Stimulated activated CD8-positive, alpha-beta memory T cell treated with anti-CD3 and anti-CD28 coated beads, Interleukin-4, amount 100 ng/mL, for 48 hours (primary cell): Measurements from ENCODE around the gene MFAP3.
"Not testable (repeated sequence)": the region's sequence is repeated elsewhere in the genome, so short reads cannot be mapped to it uniquely, and the experiment has no call there.

Source experiments
- DNase-seq: peaks from one replicate; pipeline ENCODE4 v3.0.0-alpha.2; 2020

The MFAP3 gene

DNA sequence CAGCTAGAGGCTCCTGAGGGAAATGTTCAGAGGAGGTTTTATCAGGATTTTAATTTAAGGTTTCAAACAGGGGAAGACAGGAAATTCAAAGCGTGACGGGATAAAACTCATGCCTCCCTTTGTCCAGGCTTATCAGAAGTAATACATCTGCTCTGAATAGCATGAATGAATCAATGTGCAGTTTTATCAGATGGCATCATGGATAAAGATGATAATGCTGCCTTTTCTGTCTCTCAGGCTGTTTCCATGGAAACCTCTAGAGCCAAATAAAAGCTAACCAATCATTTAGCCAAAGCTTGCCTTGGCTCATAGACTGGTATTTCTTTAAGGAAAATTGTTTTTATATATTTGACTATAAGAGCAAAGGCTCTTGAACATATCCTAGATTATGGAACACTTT is 16.4 kb downstream of the MFAP3 start:
- DNase-seq = no peak

- DNase-seq = no peak
Measured at GRCh38 chr5:154058055-154059038, 19.6 kb downstream of the MFAP3 start.

DNA sequence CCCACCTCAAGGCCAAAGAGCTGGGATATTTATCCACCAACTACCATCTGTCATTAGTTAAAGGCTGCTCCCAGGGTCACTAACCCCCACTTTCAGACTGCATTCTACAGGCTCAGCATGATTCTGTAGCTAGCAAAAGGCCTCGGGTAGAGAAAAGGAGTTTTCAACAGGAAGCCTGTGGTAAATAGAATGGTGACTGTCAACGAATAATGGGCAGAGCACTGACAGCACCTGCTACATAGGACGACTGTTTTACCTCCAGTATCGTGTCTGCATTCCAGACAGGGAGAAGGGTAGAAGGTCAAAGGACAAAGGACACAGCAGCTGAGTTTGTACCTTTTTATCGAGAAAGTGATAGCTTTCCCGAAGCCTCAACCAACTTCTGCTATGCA is 20.3 kb downstream of the MFAP3 start:
- no peak for DNase-seq

- DNase-seq = no peak
Measured at GRCh38 chr5:154059583-154059982, 20.8 kb downstream of the MFAP3 start.

DNA sequence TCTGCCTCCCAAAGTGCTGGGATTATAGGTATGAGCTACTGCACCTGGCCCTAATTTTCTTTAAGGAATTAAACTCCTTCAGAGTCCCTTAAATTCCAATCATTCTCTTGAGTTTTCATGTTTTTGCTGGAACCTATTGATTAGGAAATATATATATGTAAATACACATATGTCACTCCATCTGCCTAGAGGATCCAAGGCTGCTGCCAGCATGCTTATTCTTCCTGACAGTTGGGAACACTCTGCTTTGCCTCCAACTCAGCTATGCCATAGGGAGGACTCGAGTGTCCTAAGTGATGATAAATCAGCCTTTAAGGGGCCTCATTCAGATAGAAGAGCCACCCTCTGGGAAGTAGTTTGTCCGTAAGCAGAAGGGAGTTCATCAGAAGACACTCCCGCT is 21.8 kb downstream of the MFAP3 start:
- no peak for DNase-seq

DNA sequence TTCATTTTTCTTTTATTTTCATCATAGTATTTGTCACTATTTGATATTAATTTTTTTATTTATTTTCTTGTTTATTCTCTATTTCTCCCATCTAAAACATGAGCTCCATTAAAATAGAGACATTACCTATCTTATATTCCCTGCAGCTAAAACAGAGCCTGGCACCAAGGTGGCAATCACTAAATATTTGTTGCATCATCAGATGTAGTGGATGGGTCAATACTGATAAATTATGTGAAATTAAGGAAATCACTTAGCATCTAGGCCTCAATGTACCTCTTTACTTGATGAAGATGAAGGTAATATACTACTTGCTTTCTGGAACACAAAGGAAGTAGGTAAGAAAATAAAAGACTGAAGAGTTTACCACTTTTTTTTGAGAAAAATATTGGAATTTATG is 24.6 kb downstream of the MFAP3 start:
- no peak for DNase-seq

- no peak for DNase-seq
Measured at GRCh38 chr5:154065971-154066370, 27.2 kb downstream of the MFAP3 start.

GRCh38 chr5:154069854-154070253 is 31.1 kb downstream of the MFAP3 start:
- DNase-seq = not testable (repeated sequence)

DNA sequence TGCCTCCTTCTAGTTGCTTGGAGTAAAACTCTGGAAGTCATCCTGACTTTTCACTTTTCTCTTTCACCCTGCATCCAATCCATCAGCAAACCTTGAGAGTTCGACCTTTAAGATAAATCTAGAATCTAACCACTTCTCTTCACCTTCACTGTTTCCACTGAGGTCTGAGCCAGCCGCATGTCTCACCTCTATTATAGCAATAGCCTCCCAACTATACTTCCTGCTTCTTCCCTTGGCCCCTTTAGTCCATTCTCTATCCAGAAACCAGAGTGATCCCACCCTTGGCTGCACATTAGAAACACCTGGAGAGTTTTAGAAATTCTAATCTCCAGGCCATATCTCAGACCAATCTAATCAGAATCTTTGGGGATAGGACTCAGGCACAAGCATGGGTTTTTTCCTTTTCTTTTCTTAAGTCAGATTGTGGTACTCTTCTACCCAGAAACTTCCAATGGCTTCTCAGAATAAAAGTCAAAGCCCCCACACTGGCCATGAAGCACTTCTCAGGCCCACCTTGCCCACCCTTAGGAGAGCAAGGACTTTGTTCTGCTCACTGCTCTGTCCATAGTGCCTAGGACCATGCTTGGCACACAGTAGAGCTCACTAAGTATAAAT is 33.1 kb downstream of the MFAP3 start:
- DNase-seq = no peak

DNA sequence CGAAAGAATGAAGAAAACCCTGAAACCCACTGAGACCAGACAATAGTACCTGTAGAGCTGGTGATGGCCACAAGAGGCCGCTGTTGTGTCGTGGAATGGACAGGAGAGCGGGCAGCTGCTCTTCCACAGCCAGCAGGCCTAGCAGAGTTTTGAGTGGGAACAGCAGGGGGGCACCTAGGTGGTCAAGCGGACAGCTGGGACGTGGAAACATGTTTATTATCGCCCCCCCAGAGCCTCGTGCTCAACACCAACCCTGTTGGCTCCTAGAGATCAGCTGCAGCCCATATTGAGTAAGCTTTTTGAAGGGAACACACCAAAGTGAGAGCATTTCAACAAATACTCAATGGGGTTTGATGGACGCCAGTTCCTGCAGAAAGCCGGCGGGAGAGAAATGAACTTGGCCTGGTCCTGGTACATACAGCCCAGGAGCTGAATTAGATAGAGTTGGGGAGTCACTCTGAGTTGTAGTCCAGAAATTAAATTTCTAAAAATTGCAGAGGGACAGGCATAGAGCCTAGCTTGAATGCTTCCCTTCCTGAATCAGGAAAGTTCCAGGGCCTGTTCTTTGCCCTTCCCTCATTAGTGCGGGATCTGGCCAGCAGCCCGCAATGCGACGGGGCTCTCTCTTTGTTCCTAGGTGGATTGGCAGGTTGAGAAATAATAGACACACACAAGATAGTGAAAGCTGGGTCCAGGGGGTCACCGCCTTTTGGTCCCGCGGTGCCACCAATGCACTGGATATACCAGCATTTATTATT is 33.8 kb downstream of the MFAP3 start:
- peak; percentile 93 for DNase-seq

DNA sequence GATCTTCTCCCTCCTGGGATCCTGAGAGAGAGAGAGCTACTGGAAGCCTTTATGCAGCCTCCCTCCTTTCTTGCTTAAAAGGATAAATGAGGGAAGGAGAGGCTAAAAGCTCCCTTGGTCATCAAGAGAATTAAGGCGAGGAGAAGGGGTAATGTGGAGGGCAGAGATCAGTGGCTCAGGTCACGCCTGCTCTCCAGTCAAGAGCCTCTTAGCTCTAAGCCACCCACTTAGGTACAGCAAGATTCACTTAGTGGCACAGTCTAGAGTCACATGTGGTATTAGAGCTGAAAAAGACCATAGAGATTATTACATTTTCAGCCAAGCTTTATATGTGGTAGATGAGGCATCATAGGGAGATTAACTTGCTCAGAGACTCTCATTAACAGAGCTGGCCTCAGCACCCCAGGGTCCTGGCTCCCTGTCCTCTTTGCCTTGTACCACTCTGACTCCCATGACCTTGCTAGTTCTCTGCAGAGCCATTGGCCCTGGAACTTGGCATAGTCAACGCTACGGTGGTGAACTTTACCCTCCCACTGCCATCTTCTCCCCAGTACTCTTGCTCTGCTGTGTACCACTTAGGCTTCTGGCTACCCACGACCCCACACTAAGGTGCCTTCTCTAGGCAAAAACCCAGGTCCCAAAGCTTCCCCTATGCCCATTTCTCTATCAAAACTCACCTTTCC is 37.6 kb downstream of the MFAP3 start:
- no peak for DNase-seq

DNA sequence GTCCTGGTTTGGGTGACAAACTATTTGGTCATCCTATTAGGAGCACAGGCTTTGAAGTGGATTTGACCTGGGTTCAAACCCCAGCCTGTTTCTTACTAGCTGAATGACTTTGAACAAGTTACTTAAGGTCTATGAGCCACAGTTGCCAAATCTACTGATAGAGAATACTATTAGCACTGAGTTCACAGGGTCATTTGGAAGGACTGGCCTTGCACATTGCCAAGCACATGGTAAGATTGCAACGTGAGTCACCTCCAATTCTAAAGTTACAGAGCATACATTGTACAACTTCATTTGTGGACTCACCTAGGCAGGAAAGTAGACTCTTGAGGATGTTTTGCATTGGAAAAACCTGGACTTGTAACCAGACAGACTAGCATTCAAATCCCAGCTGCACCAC is 38.9 kb downstream of the MFAP3 start:
- DNase-seq = no peak

- DNase-seq = no peak
Measured at GRCh38 chr5:154078272-154078671, 39.5 kb downstream of the MFAP3 start.

GRCh38 chr5:154081246-154081645 is 42.5 kb downstream of the MFAP3 start:
- no peak for DNase-seq

GRCh38 chr5:154084062-154084639 is 45.4 kb downstream of the MFAP3 start:
- DNase-seq = no peak

DNA sequence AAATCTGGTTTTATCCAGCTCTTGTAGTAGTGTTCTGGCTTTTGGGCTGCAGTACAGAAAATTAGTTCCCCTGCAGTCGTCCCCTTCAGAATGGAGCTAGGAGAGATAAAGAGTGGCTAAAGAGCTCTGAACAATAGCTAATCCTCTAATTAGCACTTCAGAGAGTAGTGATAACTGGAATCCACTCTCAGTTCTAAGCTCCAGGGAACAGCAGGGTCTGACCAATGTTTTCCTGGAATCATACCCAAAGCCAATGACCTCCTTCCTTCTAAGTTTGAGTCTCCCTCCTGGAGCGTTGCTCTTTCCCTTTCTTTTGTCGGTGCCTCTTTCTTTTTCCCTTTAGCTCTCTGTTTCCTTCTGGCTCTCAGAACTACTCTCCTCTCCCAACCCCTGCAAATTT is 47.4 kb downstream of the MFAP3 start:
- DNase-seq = no peak

- DNase-seq = no peak
Measured at GRCh38 chr5:154086641-154087040, 47.9 kb downstream of the MFAP3 start.

DNA sequence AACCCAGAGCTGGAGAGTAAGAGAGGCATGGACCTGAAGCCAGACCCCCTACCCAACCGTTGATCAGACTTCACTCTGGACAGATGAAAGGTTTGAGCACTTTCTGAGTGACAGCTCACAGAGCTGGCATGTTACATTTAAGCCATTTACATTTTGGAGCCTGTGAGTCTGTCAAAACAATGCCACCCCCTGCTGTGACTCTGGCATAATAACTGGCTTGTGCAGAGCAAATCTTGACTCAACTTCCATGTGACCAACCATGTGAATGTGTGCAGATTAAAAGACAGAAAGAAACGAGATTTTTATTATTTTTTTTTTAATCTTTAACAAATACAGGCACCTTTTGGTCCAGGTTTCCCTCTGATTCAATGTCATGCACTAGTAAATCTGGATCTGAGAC is 48.5 kb downstream of the MFAP3 start:
- DNase-seq = no peak

GRCh38 chr5:154088801-154089200 is 50.0 kb downstream of the MFAP3 start:
- no peak for DNase-seq

- no peak for DNase-seq
Measured at GRCh38 chr5:154090656-154091055, 51.9 kb downstream of the MFAP3 start.

GRCh38 chr5:154092356-154093141 is 53.8 kb downstream of the MFAP3 start:
- DNase-seq = no peak

DNA sequence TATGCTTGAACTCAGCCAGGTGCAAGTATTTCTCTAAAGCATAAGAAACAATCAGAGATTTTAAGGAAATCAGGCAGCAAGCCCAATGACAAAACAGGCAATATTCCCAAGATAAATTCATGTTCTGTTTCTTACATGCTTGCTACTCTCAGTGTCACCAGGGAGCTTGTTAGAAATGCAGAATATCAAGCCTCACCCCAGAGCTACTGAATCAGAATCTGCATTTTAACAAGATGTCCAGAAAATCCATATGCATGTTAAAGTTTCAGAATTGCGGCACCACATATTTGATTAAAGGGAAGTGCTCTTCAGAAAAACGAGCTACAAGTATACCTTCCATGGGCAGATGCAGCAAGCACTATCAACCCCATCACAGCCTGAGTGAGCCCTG is 54.4 kb downstream of the MFAP3 start:
- DNase-seq = no peak
